Superior temporal gyrus (tissue), 1 donor: Measurements from ENCODE around the gene CDH11.

ENCODE experiments used
- DNase-seq: peaks from one replicate; pipeline ENCODE4 v3.0.0-alpha.2; 2016; ENCODE audit errors: extremely low spot score

The CDH11 gene

DNA sequence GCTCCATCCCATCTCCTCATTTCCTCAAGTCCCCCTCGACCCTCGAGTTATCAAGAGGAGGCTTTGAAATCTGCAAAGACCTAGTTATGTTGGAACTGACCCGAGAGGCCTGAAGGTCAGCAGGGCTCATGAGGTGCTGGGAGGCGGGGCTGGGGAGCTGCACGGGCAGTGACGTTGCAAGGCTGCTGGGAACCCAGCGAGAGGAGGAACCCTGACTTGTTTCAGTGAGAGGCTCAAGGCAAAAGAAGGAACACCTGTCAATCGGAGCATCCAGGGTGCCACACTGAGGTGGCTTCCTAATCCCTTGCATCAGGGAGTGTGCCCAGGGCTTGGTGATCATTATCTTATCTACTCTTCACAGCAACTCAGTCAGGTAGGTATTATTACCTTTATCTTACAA, 86.9 kb downstream of the CDH11 start:
- no peak for DNase-seq

DNA sequence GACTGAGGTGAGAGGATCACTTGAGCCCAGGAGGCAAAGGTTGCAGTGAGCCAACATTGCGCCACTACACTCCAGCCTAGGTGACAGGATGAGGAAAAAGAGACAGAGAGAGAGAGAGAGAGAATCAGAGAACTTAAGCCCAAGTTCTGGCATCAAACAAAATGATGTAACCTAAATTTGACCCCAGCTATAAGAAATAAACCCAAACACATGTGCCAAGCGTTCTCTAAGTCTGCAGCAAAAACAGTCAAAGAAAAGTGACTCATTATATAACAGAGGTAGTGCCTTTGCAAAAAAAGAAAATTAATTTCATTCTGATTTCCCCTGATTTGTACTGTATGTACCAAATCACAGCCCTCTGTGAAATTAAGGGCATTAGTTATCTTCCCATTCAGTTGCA, 89.5 kb downstream of the CDH11 start:
- DNase-seq = no peak

DNA sequence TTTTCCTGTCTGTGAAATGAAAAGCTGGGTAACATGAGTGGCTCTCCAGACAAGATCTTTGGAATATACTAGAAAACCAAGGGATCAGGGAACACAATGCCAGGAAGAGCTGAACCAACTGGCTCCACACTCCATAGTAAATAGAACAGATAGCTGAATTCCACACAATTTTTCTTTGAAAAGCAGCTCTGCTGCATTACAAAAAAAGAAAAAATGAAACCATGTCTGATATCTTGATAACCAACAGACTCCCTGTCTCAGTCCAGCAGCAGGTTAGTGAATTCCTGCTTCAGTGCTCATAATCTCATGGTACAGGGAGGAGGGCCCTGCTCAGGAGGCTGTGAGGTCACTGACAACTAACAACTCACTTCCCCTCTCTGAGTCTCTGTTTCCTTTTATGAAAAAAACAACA, 97.1 kb downstream of the CDH11 start:
- no peak for DNase-seq

- DNase-seq = no peak
Observed at GRCh38 chr16:65023802-65024201, 98.1 kb downstream of the CDH11 start.

GRCh38 chr16:65021852-65022595, 99.8 kb downstream of the CDH11 start:
- DNase-seq = no peak

GRCh38 chr16:65016754-65017153, 105.1 kb downstream of the CDH11 start:
- no peak for DNase-seq

DNA sequence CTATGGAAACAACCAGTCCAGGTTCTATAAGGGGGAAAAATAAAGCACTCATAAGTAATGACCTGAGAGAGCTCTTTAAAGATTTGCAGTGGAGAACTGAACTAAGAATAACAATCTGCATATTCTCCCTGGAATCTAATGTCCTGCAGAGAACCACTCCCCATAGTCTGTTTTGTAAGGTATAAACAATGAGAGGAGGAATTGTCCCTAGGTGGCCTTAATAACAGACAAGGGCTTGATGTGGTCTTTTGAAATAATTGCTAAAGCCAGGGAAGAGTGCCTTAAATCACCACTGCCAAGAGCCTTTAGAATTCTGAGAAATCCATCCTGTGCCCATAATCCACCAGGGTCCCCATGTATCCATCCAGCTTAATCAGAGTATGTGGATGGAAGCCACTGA, 106.3 kb downstream of the CDH11 start:
- no peak for DNase-seq

DNA sequence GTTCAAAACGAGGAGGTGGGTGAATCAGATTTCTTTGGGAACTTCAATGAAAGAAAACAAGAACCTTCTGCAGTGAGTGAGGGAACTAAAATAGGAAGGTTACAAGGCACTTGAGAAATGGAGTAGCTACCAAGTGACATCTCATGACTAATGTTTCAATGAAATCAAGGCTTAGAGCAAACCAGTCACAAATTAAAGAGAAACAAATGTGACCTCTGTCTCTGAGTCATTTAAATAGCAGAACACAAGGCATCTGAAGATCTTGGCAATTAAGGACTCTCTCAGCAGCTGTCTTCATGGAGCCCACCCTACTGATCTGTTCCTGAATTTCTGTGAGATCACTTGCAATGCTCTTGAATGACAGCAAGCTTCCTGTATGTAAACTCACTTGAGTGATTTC, 109.5 kb downstream of the CDH11 start:
- no peak for DNase-seq

GRCh38 chr16:65010125-65010524, 111.7 kb downstream of the CDH11 start:
- peak; percentile 79 for DNase-seq

DNA sequence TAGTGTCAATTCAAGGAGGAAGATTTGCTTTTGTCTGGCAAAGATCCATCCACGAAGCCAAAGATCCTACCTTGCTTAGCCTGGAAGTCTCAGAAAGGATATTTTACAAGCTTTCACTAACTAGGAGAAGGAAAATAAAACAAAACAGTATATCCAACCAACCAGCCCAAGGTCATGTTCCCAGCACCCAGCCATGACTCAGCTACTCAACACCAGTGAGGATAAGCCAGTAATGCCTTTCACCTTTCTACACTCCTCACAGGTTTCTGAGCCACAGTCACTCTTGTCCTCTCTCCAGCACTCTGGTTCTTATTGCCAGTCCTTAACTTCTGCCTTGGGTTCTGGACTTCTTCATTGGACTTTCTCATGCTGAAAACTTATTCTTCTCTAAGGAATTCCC, 116.2 kb downstream of the CDH11 start:
- no peak for DNase-seq

GRCh38 chr16:65004570-65004969, 117.3 kb downstream of the CDH11 start:
- no peak for DNase-seq

GRCh38 chr16:65003621-65004020, 118.2 kb downstream of the CDH11 start:
- no peak for DNase-seq

DNA sequence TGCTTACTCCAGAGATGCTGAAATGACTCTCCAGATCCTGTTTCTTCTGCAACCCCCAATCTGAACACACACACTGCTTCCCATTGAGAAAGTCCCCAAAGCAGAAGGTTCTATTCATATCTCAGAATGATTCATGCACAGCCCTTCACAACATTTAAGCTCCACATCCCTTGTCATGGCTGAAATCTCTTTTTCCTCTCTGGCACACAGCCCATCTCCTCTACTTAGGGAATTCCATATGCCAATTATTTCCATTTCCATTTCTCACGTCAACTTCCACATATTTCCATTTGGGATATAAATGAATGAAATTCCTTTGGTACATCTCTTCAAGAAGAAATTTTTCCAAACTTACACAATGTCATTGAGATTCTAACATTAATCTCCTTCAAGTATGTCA, 119.6 kb downstream of the CDH11 start:
- peak; percentile 53 for DNase-seq

DNA sequence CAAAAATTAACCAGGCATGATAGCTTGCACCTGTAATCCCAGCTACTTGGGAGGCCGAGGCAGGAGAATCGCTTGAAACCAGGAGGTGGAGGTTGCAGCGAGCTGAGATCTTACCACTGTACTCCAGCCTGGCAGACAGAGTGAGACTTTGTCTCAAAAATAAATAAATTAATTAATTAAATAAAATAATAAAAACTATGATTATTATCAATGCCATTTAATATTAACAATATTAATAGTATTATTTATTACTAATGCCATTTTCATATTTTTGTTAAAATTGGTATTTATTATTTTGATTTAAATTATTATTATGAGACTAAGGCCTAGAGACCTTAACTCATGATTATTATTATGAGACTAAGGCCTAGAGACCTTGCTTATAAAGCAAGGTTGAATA, 121.2 kb downstream of the CDH11 start:
- no peak for DNase-seq

- DNase-seq = no peak
Observed at GRCh38 chr16:64997751-64998150, 124.1 kb downstream of the CDH11 start.

DNA sequence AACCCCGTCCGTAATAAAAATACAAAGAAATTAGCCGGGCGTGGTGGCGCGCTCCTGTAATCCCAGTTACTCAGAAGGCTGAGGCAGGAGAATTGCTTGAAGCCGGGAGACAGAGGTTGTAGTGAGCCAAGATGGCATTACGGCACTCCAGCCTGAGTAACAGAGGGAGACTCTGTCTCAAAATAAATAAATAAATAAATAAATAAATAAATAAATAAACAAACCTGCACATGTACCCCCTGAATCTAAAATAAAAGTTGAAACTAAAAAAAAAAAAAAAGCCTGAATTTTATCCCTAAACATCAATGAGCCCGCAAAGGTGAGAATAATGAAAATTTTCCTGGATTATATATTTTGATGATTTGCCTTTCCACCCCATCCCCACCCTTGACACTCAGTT, 124.7 kb downstream of the CDH11 start:
- no peak for DNase-seq

- DNase-seq = no peak
Observed at GRCh38 chr16:64996641-64997040, 125.2 kb downstream of the CDH11 start.

DNA sequence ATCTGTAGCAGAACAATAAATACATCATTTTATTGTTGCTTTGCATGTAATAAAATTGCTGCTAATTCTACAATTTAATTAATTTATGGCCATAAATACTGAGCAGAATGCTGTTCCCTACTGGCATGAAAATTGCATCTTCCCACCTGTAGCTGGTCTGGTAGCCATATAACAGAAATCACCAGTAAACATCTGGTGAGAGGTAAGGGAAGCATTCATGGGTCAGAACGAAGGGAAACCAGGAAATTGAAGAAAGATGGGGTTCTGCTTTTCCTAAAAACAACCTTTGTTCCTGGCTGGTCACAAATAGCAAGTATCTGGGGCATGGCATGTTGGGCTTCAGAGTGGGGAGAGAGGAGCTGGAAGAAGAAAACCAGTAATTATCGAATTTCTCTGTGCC, 128.4 kb downstream of the CDH11 start:
- DNase-seq = no peak

DNA sequence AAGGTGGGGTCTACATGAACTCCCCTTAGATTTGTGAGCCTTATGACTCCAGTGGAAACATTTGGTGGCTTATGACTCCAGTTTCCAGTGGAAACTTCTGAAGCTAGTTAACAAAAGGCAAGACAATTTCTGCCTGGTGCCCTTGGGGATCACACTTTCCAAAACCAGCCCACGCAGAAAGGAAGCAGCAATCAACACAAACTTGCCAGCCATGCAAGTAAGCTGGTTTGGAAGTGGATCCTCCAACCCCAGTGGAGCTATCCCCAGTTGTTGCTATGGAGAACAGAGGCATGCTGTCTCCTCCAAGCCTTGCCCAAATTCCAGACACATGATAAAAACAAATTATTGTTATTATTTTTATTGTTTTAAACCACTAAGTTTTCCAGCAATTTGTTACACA, 130.9 kb downstream of the CDH11 start:
- no peak for DNase-seq

DNA sequence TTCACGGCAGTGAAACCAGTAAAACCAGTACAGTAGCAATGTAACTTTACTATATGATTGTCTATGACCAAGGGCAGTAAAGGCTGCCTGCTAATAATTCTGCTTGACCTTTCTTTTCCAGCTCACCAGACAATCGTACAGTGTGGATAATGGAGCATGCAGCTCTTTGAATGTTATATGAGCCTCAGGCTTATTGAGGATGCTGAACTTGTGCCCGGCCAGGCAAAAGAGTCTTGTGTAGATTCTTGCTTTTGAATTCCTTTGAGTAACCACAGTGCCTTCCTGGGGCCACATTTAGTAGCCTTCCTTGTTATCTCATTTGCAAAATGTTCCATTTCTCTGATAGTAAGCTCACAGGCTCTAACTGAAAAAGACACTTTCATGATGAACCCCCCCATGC, 131.8 kb downstream of the CDH11 start:
- DNase-seq = no peak

GRCh38 chr16:64989050-64989449, 132.8 kb downstream of the CDH11 start:
- no peak for DNase-seq

DNA sequence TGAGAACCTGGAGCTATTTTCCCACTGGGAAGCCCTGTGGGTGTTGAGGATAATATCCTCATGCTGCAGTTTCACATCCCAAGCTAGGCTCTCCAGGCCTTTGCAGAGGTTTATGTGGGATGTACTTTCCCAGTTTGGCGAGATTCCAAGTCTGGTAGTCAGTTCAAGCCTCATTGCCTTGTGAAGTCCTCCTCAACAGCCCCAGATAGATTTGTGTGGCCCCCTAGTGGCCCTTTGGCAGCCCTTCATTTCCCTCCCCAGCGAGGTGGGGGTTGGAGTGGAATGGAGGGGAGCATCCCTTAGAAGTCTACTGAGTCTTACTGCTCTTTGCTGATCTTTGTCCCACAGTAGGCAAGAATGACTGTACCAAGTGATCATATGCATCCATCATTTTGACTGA, 137.9 kb downstream of the CDH11 start:
- DNase-seq = peak; percentile 85

- DNase-seq = no peak
Observed at GRCh38 chr16:64983231-64983630, 138.6 kb downstream of the CDH11 start.

DNA sequence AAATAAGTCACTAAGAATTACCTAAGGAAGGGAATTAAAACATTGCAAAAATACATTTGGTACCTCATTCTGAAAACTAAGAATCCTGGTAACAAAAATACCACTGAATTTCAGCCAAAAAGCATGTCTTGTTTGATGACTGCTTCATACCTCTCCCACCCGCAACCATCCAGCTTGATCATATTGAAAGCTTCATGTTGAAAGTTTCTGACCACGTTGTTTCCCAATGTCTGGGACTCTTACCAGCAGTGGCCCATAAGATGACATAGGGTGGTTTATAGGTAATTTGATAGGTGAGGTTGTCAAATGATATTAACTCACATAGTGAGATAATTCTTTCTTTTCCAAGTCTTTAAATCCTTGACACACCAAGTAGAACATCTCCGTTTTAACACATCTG, 139.3 kb downstream of the CDH11 start:
- no peak for DNase-seq
